22Rv1 (cell line): ENCODE measurements around the gene PLPP6.

Source experiments
- ZFX ChIP-seq: fragments of 450-650 bp; IDR thresholded peaks from 2 replicates; pipeline ENCODE4 v1.6.1; 2017; ENCODE audit warnings: antibody characterized with exemption, borderline replicate concordance
- TF ChIP-seq, protein P1 (sequence below): fragments of 450-650 bp; IDR thresholded peaks from 2 replicates; pipeline ENCODE4 v1.5.1; 2017; ENCODE audit warnings: mild to moderate bottlenecking

DNA sequence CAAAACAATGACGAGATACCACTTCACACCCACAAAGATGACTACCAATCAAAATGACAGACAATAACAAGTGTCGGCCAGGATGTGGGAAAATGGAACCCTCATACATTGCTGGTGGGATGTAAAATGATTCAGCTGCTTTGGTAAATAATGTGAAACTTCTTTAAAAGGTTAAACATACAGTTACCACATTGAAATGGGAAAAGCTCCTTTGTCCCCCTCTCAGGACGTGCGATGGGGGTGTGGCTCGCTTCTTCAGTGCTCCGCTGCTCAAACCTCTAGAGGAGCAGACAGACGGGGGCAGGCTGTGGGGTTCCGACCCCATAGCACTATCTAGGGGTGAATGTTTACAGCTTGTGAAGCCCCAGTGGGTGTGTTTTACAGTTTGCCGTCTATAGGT, 8.0 kb upstream of the PLPP6 start:
- TF ChIP-seq, protein P1, sequence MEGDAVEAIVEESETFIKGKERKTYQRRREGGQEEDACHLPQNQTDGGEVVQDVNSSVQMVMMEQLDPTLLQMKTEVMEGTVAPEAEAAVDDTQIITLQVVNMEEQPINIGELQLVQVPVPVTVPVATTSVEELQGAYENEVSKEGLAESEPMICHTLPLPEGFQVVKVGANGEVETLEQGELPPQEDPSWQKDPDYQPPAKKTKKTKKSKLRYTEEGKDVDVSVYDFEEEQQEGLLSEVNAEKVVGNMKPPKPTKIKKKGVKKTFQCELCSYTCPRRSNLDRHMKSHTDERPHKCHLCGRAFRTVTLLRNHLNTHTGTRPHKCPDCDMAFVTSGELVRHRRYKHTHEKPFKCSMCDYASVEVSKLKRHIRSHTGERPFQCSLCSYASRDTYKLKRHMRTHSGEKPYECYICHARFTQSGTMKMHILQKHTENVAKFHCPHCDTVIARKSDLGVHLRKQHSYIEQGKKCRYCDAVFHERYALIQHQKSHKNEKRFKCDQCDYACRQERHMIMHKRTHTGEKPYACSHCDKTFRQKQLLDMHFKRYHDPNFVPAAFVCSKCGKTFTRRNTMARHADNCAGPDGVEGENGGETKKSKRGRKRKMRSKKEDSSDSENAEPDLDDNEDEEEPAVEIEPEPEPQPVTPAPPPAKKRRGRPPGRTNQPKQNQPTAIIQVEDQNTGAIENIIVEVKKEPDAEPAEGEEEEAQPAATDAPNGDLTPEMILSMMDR: no peak
- TF ChIP-seq ZFX: no peak
